HG03060 (cell line): ENCODE results near the gene ZNF587B.
"Not testable (repeated sequence)": the region's sequence is repeated elsewhere in the genome, so short reads cannot be mapped to it uniquely, and the experiment has no call there.

Experiments used
- ATAC-seq: cut with Tn5 transposase; IDR thresholded peaks from one replicate; pipeline ENCODE4 v1.9.1; 2021; ENCODE audit warnings: low read depth, moderate number of reproducible peaks; ENCODE audit not compliant: unreplicated experiment

The ZNF587B gene

DNA sequence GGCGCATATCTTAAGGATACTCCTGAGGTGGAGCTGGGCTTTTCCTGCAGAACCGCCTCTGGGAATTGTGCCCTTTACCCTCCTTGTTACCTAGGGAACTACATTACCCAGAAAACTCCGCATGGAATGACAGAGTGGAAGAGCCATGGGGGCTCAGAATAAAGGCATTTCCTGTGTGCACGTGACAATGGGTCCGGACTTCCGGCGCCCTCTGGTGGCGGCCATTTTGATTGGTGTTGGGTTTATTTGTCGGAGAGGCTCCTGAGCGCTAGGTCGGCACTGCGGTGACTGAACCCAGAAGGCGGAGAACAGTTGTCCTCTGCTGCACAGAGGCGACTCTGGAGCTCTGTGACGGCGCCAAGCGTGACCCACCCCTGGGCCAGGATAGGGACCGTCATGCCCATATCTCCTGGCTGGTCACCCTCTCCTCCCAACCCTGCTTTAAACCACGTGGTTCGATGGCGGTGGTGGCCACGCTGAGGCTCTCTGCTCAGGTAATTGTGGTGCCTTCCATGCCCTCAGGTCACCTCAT lies at the start of gene ZNF587B:
TSS of gene ZNF587B (plus strand) at position 229 of the 532 bp plus-strand sequence. CDS start at position 459, 230 bp downstream.
- no peak for ATAC-seq

DNA sequence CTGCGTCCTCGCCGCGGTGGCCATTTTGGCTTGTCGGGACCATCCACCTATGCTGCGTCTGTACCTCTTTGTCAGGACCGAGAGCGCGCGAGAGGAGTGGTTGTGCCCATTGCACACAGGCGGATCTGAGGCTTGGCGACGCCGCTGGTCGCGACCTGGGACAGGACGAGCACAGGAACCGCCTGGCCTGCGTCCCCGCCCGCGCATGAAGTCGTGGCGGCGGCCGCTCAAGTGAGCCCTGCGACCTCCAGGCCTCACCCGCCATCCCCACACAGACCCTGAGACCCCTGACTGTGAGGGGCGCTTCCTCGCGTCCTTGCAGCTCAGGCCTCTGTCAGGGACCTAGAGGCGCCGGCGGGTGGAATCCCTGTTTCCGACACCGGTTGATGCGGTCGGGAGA lies 43.8 kb upstream of the ZNF587B start:
- no peak for ATAC-seq

DNA sequence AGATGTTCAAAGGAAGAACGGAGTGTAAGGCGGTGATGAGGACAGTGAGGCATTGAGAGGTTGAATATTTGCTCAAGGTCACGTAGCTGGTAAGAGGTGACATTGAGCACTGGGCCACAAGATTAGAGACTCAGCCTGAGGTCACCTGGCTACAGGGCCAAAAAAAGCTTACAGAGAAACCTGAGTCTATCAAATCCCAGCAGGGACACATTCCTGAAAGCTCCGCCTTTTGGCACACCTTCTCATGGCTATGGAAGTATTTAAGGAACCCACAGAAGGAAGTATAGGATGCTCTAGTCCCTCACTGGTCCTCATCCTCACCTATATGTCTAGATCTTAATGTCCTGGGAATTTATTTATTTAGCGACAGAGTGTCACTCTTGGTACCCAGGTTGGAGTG lies 43.2 kb upstream of the ZNF587B start:
- no peak for ATAC-seq

DNA sequence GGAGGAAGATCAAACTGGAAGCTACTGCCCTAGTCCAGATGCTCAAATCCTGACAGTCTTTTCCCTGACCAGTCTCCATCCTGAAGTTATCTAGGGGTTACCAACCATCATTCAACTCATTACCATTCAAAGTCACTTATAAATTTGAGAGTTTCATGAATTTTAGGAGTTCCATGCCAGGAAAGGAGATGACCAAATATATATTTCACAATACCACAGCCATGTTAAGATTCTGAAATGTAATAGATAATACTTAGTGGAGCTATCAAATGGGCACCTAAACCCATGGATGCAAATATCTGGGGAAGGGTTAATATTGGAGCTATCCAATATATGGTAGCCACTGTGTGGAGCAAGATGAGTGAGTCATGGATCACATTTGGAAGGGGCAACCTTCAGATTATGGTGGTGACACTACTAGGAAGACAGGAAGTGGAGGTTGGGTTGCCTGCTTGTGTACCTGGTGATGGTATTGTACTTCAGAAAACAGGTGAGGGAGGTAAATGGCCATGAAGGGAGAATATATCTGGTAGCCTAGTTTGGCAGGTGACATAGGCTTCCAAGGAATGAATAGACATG lies 41.9 kb upstream of the ZNF587B start:
- ATAC-seq: no peak

DNA sequence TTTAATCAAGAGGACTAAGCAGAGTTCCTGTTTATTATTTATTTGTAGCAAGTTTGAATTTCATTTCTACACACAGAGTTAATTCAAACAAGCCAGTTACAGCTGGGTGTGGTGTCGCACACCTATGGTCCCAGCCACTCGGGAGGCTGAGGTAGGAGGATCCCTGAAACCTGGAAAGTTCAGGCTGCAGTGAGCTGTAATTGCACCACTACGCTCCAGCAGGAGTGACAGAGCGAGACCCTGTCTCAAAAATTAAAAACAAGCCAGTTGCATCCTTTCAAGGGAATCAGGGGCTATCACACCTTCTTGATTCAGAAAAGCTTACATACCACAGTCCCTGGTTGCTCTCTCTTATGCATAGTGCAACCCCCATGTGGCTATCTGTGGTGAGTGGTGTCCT lies 40.8 kb upstream of the ZNF587B start:
- no peak for ATAC-seq

DNA sequence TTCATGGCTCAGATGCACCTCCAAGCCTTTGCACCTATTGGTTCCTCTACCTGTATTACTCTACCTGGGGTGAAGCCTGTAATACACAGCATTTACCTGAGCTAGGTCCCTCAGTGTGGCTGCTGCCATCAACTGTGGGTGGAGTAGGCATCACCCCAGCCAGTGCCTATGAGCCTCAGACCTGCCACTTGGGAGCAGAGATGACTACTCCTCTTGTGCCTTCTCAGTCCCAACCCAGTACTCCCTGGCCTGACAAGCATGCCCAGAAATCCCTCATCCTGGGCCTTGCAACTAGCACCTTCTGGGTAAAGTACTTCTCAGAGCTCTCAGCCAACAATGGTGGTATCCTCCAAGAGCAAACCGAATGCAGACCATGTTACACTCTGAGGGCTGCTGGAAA lies 33.5 kb upstream of the ZNF587B start:
- not testable (repeated sequence) for ATAC-seq

DNA sequence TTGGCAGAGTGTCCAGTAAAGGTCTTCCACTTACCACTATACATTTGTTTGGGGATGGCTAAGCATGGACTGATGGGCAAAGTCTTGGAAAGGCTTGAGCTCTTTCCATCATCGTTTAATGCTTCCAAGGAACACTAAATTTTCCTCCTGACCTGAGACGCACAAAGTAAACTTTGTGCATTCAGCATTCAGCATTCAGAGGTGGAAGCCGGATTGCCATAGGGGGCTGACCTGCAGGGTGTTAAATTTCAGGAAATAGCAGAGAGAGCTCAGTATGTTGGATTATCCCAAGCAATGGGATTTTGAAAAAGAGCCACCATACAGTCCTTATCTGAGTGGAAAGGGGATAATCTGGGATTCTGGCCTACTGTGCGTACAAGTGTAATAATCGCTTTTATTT lies 29.4 kb upstream of the ZNF587B start:
- no peak for ATAC-seq

DNA sequence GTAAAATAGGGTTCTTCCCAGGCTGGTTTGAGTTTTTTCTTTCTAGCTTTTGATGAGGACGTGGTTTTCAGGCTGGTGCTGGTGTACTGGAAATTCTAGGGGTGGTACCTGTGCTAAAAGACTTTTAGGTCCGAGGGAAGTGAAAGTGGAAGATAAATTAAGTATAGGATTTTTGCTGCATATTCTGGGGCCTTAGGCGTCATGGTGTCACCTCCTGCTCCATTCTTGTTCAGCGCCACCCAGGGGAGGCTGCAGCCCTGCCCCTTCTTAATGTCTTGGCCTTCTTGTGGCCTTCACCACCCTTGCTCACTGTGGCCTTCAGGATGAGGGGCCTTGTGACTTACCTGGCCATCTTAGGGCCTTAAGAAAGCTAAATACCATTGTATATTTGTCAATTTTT lies 27.8 kb upstream of the ZNF587B start:
- ATAC-seq: no peak

DNA sequence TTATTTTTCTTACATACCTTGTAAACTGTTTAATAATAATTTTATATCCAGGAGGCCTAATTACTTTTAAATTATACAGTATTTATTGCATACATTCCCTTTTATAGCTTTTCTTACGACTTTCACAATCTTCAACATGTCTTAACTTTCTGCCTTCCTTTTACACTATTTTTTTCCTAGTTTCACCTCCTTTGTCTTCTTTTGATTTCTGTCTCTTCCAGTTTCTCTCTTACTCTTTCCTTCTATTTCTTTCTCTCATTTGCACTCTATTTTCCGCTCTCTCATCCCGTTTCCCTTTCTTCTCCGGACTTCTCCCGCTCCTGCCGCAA lies 26.9 kb upstream of the ZNF587B start:
- ATAC-seq: no peak

DNA sequence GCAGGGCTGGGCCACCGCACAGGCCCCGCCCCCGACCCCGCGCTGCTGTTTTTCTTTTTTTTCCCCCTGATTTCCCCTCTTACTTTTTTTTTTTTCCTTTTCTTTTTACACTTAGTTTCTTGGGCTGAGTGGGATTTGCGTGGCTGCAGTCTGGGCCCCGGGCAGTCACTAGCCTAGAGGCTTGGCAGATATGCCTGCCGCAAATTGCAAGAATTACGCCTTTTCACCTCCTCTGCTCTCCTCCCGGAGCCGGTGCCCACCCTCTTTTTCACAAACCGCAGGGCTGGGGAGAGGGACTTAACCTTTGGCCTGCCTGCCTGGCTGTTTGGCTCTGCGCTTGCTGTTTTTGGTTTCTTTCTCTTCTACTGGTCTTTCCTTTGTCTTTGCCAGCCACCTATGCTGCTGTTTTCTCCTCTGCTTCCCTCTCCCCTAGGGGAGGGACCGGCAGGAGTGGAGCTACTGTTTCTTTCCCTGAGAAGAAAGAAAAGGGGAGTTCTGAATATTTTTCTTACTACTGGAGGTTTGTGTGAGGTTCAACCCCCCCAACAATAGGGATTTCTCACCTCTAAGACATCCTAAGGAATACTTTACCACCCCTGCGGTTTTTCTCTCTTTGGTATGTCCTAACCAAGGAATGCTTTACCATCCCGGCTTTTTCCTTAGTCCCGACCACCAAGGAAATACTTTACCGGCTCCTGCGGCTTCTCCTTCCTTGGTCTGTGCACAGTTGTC lies 26.3 kb upstream of the ZNF587B start:
- ATAC-seq: no peak

DNA sequence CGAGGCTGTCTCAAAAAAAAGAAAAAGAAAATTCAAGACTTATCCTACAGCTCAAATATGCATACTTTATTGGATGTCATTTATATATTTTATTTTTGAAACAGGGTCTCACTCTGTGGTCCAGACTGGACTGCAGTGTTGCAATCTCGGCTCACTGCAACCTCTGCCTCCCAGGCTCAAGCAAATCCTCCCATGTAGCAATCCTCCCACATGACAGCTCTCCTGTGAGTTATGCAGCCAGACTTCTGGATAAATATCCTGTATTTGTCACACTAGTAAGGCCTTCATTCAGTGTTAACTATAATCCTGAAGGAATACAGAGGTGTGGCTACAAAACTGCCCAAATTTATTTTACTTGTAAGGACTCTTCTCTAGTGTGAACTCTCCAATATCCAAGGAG lies 22.6 kb upstream of the ZNF587B start:
- ATAC-seq: no peak

DNA sequence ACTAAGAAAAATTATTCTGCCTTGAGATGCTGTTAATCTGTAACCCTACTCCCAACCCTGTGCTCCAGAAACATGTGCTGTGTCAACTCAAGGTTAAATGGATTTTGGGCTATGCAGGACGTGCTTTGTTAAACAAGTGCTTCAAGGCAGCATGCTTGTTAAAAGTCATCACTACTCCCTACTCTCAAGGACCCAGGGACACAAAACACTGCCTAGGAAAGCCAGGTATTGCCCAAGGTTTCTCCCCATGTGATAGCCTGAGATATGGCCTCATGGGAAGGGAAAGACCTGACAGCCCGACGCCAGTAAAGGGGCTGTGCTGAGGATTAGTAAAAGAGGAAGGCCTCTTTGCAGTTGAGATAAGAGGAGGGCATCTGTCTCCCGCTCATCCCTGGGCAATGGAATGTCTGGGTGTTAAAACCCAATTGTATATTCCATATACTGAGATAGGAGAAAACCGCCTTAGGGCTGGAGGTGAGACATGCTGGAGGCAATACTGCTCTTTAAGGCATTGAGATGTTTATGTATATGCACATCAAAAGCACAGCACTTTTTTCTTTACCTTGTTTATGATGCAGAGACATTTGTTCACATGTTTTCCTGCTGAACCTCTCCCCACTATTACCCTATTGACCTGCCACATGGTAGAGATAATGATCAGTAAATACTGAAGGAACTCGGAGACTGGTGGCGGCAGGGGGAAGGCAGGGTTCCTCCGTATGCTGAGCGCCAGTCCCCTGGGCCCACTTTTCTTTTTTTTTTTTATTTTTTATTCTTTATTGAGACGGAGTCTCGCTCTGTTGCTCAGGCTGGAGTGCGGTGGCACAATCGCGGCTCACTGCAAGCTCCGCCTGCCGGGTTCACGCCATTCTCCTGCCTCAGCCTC lies 19.4 kb upstream of the ZNF587B start:
- not testable (repeated sequence) for ATAC-seq

DNA sequence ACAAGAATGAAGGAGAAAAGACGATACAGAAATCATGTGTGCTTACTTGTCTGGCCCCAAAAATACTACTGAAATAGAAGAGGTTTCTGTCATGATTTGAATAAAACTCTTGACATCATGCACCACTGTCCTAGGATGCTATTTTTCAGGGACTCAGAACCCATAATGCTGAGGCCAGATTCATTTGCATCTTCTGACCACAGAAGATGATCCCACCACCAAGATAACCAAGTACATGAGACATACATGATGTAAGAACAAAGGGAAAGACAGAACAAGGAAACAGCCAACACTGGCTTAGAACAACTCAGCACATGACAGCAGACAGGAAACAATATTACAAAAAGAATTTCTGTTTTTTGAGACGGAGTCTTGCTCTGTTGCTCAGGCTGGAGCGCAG lies 17.9 kb upstream of the ZNF587B start:
- no peak for ATAC-seq

DNA sequence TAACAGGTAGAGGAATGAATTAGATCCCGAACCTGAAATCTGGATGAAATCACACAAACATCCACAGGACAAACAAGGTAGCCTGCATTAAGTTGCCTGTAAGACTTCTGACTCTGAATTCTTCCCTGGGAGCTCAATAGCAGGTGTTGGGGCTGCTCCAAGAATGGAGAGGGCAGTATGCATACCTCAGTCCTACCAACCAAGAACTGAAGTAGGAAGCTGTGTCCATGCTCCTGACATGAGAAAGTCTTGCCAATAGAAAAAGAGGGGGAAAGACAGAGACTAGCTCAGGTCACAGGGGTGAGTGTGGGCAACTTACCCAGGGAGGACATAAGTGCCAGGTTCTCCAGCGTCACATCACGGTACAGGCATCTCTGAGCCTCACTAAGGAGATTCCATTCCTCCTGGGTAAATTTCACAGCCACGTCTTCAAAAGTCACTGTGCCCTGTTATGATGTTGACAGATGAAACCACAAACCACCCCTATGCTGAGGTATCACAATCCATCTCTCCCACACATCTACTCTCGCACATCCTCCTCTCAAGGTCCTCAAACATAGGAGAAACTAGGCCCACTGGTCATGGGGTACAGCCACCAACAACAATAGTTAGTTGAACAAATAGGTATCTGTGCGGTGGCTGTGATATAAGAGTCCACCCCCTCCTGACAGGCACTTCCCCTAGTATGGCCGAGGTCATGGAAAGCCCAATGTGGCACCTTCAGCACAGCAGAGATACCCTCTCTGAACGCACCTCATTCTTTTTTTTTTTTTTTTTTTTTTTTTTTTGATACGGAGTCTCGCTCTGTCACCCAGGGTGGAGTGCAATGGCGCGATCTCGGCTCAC lies 16.9 kb upstream of the ZNF587B start:
- not testable (repeated sequence) for ATAC-seq

DNA sequence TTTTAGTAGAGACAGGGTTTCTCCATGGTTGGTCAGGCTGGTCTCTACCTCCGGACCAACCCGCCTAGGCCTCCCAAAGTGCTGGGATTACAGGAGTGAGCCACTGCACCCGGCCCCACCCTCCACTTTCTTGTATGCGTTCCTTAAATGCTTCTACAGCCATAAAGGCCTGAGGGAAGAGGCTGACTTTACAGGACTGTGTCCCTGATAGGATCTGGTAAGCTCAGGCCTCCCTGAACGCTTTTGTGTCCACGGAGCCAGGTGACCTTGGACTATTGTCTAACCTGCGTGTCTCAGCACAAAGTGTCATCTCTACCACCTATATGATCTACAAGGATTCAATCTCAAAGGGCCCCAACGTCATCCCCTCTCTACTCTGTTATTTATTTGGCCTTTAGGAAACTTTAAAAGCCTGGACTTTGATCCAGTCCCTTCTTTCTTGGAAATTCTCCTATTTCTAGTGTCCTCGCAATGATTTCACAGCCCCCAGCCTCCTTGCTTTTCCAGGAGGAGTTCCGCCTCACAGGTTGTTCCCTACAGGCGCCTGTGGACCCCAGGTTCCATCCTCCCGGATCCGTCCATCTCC lies 16.1 kb upstream of the ZNF587B start:
- no peak for ATAC-seq

DNA sequence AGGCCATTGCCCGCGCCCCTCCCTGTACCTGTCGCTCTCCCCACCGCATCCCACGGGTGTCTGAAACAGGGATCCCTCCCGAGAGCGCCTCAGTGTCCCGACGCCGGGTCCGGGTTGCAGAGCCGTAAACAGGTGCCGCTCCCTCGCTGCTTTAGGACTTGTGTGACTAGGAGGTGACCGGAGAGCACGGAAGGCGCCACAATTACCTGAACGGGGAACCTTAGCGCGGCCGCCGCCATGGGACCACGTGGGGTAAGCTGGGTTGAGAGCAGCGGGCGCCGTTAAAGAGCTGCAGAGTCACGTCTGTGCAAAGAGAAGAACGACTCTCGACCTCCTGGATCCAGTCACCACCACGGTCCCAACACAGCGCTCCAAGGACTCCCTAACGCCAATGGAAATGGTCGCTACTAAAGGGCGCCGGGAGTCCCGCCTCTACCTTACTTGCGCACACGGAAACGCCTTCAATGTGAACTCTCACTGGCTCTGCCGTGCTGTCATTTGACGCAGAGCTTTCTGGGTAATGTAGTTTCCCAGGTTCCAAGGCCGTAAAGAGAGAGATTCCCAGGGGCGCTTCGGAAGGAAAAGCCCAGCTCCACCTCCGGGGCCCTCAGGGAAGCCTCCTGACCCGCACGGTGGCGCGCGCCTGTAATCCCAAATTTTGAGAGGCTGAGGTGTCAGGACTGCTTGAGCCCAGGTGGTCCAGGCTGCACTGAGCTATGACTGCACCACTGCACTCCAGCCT lies 15.4 kb upstream of the ZNF587B start, which contains the start of gene ZNF552:
TSS of gene ZNF552 (minus strand) at position 409 of the 742 bp plus-strand sequence. CDS start at position 239, 170 bp downstream.
- ATAC-seq: no peak

DNA sequence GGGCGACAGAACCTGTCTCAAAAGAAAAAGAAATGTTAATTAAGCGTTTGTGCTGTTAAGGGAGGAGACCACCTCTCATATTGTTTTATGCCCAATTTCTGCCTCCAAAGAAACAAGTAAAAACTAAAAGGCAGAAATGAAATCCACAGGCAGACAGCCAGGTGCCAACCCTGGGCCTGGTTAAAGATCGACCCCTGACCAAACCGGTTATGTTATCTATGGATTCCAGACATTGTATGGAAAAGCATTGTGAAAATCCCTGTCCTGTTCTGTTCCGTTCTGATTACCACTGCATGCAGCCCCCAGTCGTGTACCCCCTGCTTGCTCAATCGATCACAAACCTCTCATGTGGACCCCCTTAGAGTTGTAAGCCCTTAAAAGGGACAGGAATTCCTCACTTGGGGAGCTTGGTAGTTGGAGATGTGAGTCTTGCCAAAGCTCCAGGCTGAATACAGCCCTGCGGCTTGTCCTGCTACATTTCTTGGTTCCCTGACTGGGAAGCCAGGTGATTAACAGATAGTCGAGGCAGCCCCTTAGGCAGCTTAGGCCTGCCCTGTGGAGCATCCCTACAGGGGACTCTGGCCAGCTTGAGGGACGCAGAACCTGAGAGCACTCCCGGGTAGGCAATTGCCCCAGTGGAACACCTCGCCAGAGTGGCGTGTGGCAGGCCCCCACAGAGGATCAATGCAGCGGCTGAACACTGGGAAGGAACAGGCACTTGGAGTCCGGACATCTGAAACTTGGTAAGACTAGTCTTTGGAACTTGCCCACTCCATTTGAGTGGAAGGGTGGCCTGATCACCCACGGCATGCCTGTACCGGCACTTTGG lies 14.6 kb upstream of the ZNF587B start:
- ATAC-seq: no peak

DNA sequence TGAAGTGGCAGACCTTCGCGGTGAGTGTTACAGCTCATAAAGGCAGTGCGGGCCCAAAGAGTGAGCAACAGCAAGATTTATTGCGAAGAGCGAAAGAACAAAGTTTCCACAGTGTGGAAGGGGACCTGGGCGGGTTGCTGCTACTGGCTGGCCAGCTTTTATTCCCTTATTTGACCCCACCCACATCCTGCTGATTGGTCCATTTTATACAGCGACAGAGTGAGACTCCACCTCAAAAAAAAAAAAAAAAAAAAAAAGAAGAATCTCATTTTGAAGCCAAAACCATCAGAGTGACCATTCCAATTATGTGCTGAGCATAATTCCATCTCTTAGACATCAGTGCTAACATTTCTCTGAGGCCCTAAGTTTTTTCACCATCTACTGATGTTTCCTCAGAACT lies 13.4 kb upstream of the ZNF587B start:
- ATAC-seq: no peak
